ENCODE data around the gene ABHD15.

Gene ABHD15

DNA sequence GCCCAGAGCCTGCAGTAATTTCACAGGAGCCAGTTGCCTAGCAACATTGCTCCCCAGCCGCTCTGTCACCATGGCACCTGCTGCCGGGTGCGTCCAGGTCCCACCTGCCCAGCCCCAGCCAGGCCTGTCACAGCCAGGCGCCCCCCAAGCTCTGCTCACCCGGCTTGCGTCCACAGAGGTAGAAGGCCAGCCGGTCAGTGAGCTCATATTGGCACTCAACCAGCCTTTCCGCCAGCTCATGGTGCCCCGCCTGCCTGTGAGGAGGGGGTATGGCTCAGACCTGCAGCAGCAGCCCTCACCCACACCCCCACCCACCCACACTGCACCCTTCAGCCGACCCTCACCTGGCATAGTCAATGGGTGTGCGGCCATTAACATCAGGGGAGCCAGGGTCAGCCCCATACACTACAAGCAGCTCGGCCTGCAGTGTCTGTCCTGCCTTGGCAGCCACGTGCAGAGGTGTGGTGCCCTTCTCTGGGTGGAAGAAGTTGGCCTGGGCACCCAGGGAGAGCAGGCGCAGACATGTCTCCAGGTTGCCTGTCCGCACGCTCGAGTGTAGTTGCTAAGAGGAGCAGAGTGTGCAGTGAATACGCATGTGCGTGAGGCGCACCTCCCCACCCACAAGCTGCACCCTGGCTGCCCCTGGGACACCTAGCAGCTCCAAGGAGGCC lies 14.9 kb upstream of the ABHD15 start:
- no peak for DNase-seq

DNA sequence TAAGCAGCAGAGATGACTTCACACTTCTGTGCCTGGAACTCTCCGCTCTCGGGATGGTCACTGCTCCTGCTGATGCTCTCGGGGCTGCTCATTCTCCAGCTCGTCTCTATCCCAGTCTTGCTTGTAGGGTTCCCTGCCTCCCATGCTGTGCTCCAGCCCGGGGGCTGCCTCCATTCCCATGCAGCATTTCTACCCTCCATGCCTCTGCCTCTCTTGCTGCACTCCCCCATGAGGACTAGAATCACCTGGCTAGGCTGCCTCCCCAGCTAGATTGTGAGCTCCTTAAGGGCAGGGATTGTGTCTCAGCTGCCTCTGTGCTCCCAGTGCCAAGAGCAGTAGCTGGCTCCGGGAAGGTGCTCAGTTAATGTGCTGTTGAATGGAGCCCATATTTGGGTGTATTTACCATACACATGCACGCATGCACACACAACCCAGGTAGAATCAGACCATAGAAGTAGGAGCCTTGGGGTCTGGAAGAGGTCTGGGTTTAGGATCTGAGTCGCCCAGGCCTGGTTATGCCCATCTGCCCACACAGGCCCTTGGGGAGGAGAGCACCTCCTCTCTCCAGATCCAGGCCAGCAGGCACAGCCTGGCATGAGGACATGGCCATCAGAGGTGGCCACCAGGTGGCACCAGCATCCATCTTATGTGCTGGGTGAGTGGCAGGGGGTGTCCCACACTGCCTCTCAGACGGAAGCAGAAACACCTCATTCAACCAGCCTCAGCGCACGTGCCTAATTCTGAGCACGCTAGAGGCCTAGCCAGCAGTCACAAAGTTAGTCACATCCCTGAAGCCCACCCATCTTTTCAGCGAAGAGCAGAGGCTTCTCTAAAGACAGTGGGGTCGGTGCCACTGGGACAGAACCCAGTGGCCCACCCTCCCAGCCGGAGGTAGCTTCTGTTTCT lies 13.3 kb upstream of the ABHD15 start:
- peak; percentile 94 for DNase-seq

GRCh38 chr17:29578626-29579485 lies 12.0 kb upstream of the ABHD15 start:
- DNase-seq = no peak

- no peak for DNase-seq
These were observed 10.8 kb upstream of the ABHD15 start for GRCh38 chr17:29577385-29578211.

DNA sequence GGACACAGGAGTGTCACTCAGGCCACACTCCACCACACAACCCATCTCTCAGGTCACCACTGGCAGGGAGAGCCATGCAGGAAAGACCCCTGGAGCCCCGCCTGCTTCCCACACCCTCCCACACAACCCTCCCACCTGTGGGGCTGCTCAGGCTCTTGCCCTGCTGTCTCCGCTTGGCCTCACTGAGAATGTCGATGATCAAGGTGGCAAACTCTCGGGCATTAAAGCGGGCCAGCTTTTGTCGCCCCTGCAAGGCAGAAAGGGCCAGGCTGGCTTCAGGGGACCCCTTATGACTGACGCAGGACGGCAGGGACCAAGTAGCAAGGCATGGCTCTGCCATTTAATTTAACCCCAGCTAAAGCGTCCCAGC lies 10.1 kb upstream of the ABHD15 start:
- DNase-seq = no peak

GRCh38 chr17:29576214-29577000 lies 9.6 kb upstream of the ABHD15 start:
- no peak for DNase-seq

DNA sequence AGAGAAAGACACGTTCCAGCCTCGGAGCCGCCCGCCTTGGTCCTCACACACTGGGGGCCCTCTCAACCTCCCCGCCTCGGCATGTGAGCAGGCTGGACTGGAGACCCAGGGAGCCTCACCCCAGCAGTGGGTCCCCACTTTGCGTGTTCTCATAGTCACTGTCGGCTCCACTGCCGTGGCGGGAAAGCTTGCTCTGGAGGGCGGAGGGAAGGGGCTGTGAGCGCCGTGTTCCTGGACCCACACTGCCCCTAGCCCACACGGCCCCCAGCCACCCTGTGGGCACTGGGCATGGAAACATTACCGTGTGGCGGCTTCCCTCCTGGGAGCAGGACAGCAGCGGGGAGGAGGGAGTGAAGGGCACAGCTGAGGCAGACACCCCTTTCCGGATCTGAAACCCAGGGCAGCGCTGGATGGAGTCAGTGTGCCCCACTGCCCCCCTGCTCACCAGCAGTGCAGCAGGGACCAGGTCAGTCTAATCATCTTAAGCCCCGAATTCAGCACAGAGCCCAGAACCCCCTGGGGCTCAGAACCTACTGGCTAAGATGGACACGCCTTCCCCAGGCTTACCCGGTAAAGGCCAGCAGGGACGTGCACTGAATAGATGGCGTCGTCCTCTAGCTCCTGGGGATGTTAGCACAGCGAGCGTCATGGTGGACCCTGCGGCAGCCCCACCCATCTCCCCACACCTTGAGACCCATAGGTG lies 8.8 kb upstream of the ABHD15 start:
- DNase-seq = no peak

GRCh38 chr17:29574732-29575510 lies 8.1 kb upstream of the ABHD15 start:
- no peak for DNase-seq

DNA sequence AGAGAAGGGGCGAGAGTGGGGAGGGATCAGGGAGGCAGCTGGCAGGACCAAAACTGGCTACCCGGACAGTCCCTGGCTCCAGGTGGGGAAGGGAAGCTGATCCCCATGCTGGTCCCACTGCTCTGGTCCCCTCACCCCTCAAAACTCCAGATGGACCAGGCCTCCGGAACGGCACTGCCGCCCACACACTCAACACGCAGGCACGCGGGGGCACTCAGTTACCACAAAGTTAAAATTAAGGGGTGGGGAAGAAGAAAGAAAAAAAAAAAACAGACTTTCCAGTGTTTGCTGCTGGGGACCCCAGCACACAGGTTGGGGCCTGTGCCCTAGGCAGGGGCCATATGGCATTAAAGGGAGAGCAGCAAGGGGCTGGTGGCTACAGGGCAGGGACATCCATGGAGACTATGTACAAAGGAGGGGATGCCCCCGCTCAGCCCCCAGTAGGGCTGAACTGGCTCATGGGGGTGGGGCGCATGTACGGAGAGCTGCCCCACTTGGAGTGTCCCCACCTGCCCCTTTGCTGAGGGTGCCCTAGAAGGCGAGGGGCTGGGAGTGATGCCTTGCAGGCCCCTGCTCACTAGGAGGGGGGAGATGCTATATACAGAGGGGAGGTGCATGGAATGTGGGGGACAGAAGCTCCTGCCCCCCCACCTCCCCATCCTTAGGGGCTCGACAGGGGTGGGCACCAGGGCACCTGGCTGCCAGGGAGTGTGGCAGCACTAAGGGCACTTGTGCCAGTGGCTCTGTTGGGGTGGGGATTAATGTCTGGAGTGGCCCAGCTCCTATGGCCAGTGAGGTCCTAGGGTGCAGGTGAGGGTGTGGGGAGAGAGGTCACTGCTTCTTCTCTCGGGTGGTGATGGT lies 7.3 kb upstream of the ABHD15 start:
- DNase-seq = no peak

DNA sequence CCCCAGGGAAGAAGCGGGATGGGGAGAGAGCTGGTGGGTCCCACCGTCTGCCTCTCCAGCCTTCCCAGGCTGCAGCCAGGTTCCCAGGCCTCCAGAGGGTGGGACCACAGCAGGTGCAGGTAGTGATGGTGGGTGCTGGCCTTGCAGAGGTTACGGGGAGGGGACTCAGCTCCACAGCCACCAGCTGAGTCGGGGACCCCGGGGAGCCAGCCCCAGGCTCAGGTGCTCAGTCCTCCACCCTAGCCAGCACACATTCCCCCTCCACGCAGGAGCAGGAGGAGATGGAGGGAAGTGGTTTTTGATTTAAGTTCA lies 6.7 kb upstream of the ABHD15 start:
- no peak for DNase-seq

- peak; percentile 70 for DNase-seq
These were observed 6.1 kb upstream of the ABHD15 start for GRCh38 chr17:29572691-29573557.

GRCh38 chr17:29571883-29572681 lies 5.2 kb upstream of the ABHD15 start:
- no peak for DNase-seq

- DNase-seq = no peak
These were observed 4.6 kb upstream of the ABHD15 start for GRCh38 chr17:29571486-29571882.

DNA sequence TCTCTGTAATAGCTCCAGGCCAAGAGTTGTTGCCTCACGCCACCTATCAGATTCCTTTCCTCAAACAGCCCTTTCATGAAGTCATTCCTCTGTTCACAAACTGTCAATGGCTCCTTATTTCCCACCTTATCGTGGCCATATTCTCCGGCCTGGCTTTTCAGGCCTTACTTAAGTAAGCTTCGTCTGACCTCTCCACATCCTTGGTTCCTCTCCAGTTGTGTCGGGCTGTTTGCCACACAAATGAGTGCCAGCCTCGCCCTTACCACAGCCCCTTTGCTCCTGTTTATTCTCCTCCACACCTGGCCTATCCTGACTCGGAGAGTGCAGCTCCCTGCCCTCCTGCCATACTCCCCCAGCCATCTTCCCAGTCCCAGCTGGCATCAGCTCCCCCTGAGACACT lies 3.7 kb upstream of the ABHD15 start:
- no peak for DNase-seq

- no peak for DNase-seq
These were observed 2.6 kb upstream of the ABHD15 start for GRCh38 chr17:29569245-29569950.

DNA sequence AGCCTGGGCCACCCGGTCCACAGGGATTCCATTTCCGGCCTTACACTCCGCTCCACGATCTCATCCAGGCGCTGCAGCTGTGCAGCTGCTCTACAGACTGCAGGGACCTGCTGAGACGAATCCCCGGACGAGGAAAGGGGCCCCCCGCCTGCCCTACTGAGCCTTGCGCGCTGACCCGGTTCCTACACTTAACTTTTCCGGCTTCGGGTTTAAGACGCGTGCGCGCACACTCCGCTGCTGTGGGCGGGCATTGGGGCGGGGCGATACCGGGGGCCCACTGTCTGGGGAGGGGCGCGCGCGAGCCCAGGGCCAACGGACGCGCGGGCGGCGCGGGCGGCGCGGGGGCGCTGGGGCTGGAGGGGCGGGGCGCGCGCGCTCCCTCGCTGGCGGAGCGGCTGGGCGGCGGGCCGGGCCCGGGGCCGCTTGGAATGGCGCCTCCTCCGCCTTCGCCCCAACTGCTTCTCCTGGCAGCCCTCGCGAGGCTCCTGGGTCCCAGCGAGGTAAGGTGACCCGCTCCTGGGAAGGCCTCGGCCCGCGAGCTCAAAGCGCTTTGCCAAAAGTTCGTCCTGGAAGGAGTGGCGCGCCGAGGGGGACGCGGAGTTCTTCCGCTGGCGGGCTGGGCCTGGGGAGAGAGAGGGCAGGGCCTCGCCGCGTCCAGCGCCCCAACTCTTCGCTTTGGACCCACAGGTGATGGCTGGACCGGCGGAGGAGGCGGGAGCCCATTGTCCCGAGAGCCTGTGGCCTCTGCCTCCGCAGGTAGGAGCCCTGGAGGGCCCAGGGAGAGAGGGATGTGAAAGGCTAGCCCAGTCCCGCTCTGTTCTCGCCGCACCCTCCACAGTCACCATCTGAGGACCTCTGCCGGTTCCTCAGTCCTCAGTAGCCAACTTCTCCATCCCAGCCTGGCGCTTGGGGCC lies 1.8 kb upstream of the ABHD15 start, which contains the start of gene TP53I13:
TSS of gene TP53I13 (plus strand) at position 371 of the 914 bp plus-strand sequence. CDS start at position 429, 58 bp downstream.
- DNase-seq = peak; percentile 90

All from hematopoietic multipotent progenitor cell treated with erythropoietin and hydrocortisone succinate and interleukin-3 and kit ligand, for 6 days (in vitro differentiated cells).